ENCODE measurements around the gene CFAP74. TPM values are rescaled to one million over a fixed set of nuclear protein-coding genes. Genes with fewer than 3 reads are reported as not detected.

CFAP74 gene
- total RNA-seq, 3 donors from 2014 or later (not counting 1 experiment from before 2014, with no cell fraction given) = not detected

GRCh38 chr1:1994536-1994935 is 9.1 kb downstream of the CFAP74 start:
- DNase-seq (no peak), ATAC-seq (no peak)
- Mint-ChIP-seq H3K4me3 (no peak overlapping the region), H3K4me1 (no peaks in the 10 kb centered on the region), H3K9me3 (no peaks in the 10 kb centered on the region), H3K27ac (no peak overlapping the region), H3K27me3 (ENCODE audit: low read depth in 2 of 2) (peaks cover 8 to 9% of the 10 kb centered on the region in 2 donors), H3K36me3 (no peaks in the 10 kb centered on the region)
- Histone ChIP-seq H3K4me1 (ENCODE audit: control insufficient read depth, insufficient read depth, low read length) (no peaks in the 10 kb centered on the region), H3K4me3 (ENCODE audit: low read length) (no peak overlapping the region), H3K9me3 (ENCODE audit: control insufficient read depth, insufficient read depth, low read length) (no peaks in the 10 kb centered on the region), H3K27me3 (ENCODE audit: control insufficient read depth, insufficient read depth, low read length) (no peaks in the 10 kb centered on the region), H3K27ac (ENCODE audit: low read length) (no peak overlapping the region), H3K36me3 (ENCODE audit: control insufficient read depth, insufficient read depth, low read length) (no peaks in the 10 kb centered on the region)
- WGBS (ENCODE audit: insufficient coverage) = 87% methylated on average over 8 of the region's 8 CpGs
- TF ChIP-seq CTCF (IDR thresholded peaks at IDR 0.05) = no peak
- intact Hi-C loops (cut with micrococcal nuclease) = no loop called here

- Histone ChIP-seq H3K9me3 (ENCODE audit: control insufficient read depth, insufficient read depth, low read length) (no peaks in the 10 kb centered on the region), H3K4me1 (ENCODE audit: control insufficient read depth, insufficient read depth, low read length) (no peaks in the 10 kb centered on the region), H3K4me3 (ENCODE audit: low read length) (no peak overlapping the region), H3K36me3 (ENCODE audit: control insufficient read depth, insufficient read depth, low read length) (no peaks in the 10 kb centered on the region), H3K27ac (ENCODE audit: low read length) (no peak overlapping the region), H3K27me3 (ENCODE audit: control insufficient read depth, insufficient read depth, low read length) (no peaks in the 10 kb centered on the region)
- no peak for TF ChIP-seq CTCF (IDR thresholded peaks at IDR 0.05)
- Mint-ChIP-seq H3K4me3 (no peak overlapping the region), H3K27ac (no peak overlapping the region), H3K27me3 (ENCODE audit: low read depth in 2 of 2) (peaks cover 0 to 8% of the 10 kb centered on the region in 2 donors), H3K9me3 (no peaks in the 10 kb centered on the region), H3K36me3 (no peaks in the 10 kb centered on the region), H3K4me1 (no peaks in the 10 kb centered on the region)
- 18% methylated on average over 5 of the region's 10 CpGs for WGBS (ENCODE audit: insufficient coverage)
- intact Hi-C loops (cut with micrococcal nuclease) = no loop called here
- DNase-seq (no peak), ATAC-seq (no peak)
Measured at GRCh38 chr1:1990222-1990621, 13.4 kb downstream of the CFAP74 start.

GRCh38 chr1:1989789-1990188 is 13.8 kb downstream of the CFAP74 start:
- no peak for TF ChIP-seq CTCF (IDR thresholded peaks at IDR 0.05)
- H3K36me3 Mint-ChIP-seq = no peaks in the 10 kb centered on the region

DNA sequence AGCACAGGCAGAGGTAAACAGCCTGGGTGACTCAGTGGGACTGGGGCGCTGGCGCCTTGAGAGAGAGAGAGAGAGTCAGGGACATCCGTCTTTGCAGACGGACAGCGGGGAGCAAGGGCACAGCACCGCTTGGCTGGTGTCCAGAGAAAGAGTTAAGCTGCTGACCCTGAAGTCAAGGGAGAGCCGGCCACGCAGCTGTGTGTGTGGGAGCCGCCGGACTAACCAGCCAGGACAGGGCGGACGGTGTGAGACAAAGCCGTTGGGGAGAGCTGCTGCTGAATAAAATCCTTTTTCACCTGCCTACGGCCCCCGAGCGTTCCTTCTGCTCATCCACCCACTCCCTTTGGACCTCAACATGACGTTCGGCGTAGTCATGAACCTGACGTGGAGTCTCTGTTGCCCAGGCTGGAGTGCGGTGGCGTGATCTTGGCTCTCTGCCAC is 14.5 kb downstream of the CFAP74 start:
- Histone ChIP-seq H3K4me3 (ENCODE audit: low read length) (no peak overlapping the region), H3K9me3 (ENCODE audit: control insufficient read depth, insufficient read depth, low read length) (no peaks in the 10 kb centered on the region), H3K36me3 (ENCODE audit: control insufficient read depth, insufficient read depth, low read length) (no peaks in the 10 kb centered on the region), H3K27me3 (ENCODE audit: control insufficient read depth, insufficient read depth, low read length) (no peaks in the 10 kb centered on the region), H3K4me1 (ENCODE audit: control insufficient read depth, insufficient read depth, low read length) (no peaks in the 10 kb centered on the region), H3K27ac (ENCODE audit: low read length) (no peak overlapping the region)
- WGBS (ENCODE audit: insufficient coverage) = 92% methylated on average over 22 of the region's 22 CpGs
- intact Hi-C loops (cut with micrococcal nuclease) = no loop called here
- no peak for TF ChIP-seq CTCF (IDR thresholded peaks at IDR 0.05)
- H3K9me3 Mint-ChIP-seq = no peaks in the 10 kb centered on the region
- DNase-seq = no peak
- ATAC-seq = no peak
- no peaks in the 10 kb centered on the region for H3K27me3 Mint-ChIP-seq (ENCODE audit: low read depth in 2 of 2)
- no peak overlapping the region for H3K27ac Mint-ChIP-seq
- no peaks in the 10 kb centered on the region for H3K36me3 Mint-ChIP-seq
- no peak overlapping the region for H3K4me3 Mint-ChIP-seq
- H3K4me1 Mint-ChIP-seq = no peaks in the 10 kb centered on the region

More at GRCh38 chr1:1989789-1990188, 13.8 kb downstream of the CFAP74 start:
- H3K9me3 ChIP-seq (ENCODE audit: control insufficient read depth, insufficient read depth, low read length) = no peaks in the 10 kb centered on the region
- WGBS (ENCODE audit: insufficient coverage) = 80% methylated on average over 7 of the region's 9 CpGs
- H3K27ac ChIP-seq (ENCODE audit: low read length) = no peak overlapping the region
- Mint-ChIP-seq H3K27me3 (ENCODE audit: low read depth in 2 of 2) (peaks cover 0 to 6% of the 10 kb centered on the region in 2 donors), H3K27ac (no peak overlapping the region), H3K4me1 (no peaks in the 10 kb centered on the region), H3K9me3 (no peaks in the 10 kb centered on the region), H3K4me3 (no peak overlapping the region)
- H3K4me1 ChIP-seq (ENCODE audit: control insufficient read depth, insufficient read depth, low read length) = no peaks in the 10 kb centered on the region
- no peak for ATAC-seq
- H3K4me3 ChIP-seq (ENCODE audit: low read length) = no peak overlapping the region
- no peaks in the 10 kb centered on the region for H3K36me3 ChIP-seq (ENCODE audit: control insufficient read depth, insufficient read depth, low read length)
- no peak for DNase-seq
- H3K27me3 ChIP-seq (ENCODE audit: control insufficient read depth, insufficient read depth, low read length) = no peaks in the 10 kb centered on the region
- intact Hi-C loops (cut with micrococcal nuclease) = no loop called here
